Activated CD4-positive, alpha-beta T cell treated with anti-CD3 and anti-CD28 coated beads, Interleukin-2, Interleukin-6, amounts not matched to agents 100 ng/mL and 50 ng/mL, durations not matched to agents 16 hours and 8 hours (primary cell): Measurements from ENCODE around the gene HSPA12A.

Experiments used
- DNase-seq: peaks from one replicate; pipeline ENCODE4 v3.0.0-alpha.2; 2020

The HSPA12A gene

DNA sequence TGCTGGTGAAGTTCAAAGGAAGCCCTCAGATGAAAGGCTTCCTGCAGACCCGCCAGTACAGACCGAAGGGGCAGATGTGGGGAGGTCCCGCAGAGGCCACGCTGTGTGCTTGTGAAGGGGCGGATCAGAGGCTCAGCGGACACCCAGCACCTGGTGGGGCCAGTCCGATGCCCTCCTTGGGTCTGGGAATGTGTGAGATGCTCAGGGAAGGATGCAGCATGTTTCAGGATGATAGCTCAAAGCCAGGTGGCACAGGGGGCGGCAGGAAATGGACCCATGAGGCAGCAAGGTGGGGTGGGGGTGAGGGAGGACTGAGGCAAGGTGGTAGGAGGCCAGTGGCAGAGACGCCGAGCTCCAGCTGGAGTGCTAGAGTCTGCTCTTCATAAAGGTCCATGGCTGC lies 27.9 kb upstream of the HSPA12A start:
- DNase-seq, result no peak

DNA sequence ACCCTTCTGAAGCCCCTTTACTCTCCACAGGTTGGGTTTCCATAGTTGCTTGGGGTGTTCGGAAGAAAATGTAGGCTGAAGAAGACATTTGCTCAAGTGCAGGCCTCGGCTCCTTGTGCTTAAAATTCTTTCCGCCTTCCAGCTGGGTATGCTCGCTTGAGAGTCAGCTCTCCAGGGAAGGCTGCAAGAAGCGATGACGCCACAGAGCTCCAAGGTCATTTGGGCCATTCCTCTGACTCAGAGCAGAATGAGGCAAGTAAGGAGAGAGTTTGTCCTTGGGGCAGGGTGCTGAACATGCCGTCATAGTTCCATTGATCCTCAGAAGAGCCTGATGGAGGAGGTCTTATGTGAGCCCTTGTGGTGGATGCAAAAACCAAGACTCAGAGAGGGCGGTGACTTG lies 27.4 kb upstream of the HSPA12A start:
- DNase-seq, result no peak

DNA sequence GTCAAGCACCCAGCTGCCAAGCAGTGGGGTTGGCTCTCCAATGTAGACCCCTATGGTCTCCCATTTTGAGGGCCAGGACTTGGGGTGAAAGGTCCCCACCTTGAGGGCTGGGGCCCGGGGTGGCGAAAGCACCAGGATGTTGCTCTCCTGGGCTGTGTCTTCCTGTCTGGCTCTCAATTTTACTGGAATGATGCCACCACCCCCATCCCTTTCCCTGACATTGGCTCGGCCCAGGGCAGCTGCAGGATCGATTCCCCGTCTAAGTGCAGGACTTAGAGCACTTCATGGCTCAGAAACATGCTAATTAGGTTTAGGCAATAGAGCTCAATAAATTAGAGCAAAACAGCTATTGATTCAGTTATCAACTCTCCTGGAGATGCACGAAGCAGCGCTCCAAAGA lies 27.0 kb upstream of the HSPA12A start:
- no peak for DNase-seq

DNA sequence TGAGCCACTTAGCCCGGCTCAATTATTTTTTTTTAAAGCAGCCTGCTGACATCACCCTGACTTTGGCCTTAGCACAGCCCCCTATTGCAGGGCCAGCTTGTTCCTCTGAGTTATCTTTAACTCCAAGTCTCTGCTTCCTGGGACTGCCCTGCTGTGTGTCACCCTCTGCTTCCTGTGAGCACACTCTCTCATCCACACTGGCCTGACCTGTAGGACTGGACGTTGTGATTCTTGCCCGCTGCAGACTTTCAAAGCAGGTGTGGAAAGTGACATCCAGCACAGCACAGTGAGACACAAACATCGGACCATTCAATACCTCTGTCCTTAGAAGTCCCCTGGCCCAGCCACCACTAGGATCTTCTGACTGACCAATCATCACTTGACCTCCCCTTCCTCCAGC lies 26.4 kb upstream of the HSPA12A start:
- no peak for DNase-seq

DNA sequence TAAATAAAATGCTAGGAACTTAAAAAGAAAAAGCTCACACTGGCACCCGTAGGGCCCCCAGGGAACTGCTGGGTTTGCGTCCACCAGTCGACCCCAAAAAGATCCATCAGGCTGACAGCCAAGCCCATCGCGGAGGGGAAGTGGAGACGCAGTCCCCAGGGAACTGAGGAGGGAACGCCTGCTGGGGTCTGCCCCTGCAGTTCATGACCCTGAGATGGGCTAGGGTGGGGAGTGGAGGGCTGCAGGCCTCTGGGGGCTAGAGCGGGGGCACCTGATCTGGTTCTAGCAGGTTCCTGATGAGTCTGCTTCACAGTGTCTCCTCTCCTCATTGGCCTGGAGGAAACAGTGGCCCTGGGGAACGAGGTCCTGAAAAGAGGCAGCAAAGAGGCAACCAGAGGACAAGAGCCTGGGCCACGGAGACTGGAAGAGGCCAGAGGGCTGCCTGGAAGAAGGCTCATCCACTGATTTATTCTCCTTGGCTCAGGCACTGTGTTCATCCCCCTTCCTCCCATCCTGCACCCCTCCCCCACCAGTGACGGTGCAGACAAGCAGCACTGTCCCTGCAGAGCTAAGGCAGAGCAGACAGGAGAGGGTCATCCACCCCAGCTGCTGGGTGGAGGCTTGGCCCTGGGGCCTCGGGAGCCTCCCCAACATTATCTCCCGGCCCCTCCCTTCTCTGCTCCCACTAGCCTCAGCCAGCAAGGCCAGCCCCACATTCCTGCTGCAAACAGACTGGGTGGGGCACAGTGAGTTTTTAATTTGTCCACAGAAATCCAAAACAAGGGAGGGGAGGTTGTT lies 24.7 kb upstream of the HSPA12A start:
- no peak for DNase-seq

DNA sequence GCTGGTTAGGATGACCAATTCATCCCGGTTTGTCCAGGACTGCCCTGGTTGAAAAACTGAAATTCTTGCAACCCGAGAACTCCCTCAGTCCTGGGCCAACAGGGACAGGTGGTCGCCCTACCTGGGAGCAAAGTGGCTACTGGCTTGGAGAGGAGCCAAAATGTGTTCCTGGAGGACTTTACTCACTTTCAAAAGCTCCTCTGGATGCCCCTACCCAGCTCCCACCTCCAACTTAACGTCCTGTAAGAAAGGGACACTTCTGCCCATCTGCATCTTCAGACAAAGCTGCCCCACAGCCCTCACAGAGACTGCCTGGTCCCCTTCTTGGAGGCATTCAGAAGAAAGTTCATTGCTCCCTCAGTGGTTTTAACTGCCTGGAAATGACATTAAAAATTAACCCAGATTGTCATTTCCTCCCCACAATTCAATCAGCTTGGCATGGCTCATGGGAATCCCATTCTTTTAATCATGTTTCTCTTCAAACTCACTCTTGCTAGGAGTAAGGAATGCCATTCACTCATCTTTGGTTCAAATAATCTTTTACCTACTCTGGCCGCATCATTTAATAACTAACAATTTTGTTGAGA lies 24.0 kb upstream of the HSPA12A start:
- DNase-seq, result no peak

DNA sequence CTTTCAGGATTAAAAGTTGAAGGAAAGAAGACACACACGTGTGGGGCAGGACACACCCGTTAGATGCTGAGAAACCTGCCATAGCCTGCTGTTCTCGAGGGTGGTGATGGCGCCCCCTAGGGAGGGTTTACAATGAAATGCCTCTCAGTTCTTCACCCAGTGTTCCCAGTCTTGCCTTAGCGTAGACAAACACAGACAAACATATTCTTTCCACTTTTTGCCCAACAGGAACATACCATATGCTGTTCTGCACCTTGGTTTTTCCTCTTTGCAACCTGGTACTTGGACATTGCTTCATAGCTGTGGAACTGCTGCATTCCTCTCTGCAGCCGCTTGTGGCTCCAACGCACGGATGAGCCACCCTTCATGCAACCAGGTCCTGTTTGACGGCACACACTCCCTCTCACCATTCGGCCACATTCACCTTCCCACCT lies 23.3 kb upstream of the HSPA12A start:
- peak; percentile 50 for DNase-seq

DNA sequence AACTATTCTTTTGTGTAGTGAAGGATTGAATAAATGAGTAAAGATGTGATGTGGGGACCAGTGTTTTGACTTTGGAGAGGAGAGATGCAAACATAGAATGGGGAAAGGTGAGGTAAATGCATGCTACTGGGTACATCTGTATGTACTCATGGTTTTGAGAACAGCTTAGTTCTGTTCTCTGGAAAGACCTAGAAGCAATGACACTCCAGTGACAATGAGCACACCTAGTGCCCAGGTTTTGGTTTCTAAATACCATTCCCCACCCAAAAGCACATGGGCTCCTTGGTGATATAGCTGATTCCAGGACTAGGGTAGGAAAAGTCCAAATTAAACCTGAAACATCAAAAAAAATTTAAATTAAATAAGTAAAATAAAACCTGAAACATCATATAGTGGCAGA lies 22.6 kb upstream of the HSPA12A start:
- DNase-seq, result no peak

DNA sequence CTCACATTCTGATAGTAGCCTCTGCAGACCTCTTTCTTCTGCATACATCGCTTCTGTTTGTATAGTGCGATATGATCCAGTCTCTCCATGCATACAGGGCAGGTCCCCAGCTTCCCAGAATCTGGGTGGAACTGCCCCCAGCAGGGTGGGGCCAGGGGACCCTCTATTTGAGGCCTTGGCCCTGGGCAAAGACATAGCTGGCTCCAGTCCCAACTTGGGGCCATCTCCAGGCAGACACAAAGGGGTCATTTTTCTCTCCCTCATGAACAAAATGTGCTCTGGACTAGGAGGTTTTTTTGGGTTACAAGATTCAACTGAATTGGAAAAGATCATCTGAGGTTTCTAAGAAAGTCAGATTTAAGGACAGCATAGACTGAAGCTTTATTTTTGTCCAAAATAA lies 21.1 kb upstream of the HSPA12A start:
- no peak for DNase-seq

DNA sequence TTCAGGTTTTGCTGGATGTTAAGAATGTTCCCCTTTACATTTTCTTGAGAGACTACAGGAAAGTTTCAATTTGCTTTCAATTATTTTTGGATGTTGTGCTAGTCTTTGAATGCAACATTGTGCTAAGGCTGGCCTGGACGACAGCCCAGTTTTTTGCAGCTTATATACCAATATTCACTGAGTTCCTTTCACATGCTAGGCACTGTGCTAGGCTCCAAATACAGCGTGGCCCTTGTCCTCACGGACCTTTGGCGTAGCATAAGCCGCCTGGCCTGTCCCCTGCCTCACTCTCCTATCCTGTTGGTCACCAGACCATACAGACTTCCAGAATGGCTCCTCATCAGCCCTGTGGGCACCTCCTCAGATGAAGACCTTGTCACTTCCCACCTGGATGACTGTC lies 19.5 kb upstream of the HSPA12A start:
- no peak for DNase-seq

DNA sequence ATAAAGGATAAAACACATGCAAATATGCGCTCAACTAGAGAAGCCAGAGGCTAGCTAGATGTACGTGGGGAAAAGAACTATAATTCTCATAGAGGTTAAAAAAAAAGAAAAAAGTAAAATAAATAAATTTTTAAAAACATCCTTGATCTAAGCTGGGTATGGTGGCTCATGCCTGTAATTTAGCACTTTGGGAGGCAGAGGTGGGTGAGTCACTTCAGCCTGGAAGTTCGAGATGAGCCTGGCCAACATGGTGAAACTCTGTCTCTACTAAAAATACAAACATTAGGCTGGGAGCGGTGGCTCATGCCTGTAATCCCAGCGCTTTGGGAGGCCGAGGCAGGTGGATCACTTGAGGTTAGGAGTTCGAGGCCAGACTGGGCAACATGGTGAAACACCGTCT lies 18.6 kb upstream of the HSPA12A start:
- no peak for DNase-seq

DNA sequence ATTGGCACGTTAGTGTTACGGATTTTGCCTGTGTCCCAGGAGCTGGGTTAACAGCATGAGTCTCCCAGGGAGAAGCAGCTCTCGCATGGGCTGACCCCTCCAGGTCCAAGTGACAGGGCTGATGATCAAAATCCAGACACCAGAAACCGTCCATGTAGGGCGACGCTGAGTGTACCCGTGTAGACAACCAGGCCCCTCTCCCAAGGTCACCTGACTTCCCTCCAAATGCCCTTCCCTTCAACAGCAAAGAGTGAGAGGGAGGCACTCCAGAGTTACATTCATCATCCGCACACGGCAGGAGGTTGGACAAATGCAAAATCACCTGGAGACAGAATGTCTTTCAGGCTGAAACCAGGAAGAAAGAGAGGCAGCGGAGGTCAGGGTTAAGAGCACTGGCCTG lies 14.9 kb upstream of the HSPA12A start:
- DNase-seq, result no peak

DNA sequence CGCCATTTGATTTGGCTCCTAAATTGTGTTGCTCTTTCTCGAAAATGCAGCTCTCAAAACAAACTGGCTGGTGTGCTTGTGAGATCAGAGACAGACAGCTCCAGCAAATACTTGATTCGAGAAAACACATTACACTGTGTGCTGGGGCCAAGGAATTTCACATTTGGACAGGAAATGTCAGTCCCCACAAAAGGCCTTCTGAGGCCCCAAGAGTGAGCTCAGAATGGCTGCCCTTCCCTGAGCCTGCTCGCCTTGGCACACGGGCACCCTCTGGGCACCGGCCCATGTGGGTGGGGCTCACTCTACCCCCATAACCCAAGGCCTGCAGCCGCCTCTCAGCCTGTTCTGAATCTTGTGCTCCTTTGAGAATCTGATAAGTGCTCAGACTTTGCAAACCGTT lies 13.9 kb upstream of the HSPA12A start:
- no peak for DNase-seq

DNA sequence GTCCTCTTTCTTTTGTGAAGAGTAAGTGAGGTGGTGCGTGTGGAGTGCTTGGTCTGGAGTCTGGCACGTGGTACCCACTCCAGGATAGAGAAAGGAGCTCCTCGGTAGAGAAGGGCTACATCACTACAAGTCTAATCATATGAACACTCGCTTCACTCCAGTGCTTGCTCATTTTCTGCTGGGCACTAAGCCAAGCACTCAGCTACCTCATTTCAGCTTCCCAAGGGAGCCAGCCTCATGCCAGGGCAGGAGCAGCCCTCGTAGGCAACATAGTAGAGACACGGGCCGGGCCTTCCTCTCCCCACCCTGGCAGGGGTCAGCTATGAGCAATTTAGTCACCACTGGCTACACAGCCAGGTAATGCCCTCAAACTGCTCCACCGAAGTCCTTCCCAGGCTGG lies 11.4 kb upstream of the HSPA12A start:
- DNase-seq, result no peak

DNA sequence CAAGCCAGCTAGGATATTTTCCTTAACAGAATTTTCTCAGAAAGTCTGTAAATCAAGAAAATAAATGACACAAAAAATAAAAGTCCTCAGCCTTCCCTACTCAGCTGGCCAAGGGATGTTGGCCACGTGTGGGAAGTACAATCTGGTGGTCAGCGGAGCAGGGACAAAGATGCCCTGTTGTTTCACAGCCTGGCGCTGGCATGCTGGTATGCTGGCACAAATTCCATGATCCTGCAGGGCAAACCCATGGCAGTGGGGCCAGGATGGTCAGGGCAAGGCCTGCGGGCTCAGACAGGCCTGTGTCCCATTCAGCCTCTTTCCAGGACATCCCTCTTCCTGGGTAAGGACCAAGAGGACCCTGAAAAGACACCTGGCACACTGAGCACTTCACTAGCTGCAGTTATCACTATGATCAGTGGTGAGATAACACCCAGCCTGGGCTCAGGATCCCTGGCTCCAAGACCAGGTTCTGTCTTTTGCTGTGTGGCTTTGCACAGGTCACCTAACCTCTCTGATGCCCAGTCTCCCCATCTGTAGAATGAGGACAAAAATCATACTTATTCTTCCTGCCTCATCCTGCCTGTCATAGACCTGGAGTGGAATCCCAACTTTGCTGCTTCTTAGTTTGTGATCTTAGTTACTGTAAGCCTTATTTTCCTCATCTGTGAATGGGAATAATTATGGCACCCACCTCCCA lies 10.8 kb upstream of the HSPA12A start:
- DNase-seq, result no peak

DNA sequence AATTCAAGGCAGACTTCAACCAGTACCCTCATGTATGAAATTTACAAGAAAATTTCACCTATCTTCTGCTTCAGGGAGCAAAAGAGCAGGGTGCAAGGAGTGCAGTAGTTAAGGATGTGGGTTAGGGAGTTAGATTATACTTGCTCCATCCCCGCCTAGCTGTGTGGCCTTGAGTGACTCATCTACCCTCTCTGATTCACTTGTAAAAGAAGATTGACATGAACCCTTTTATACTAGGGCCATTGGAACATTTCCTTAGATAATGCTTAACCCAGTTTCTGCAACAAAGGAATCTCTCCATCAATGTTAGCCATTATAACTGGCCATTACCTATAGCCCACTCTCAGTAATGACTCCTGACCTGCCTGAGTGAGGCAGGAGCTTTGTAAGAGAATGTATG lies 10.2 kb upstream of the HSPA12A start:
- no peak for DNase-seq

DNA sequence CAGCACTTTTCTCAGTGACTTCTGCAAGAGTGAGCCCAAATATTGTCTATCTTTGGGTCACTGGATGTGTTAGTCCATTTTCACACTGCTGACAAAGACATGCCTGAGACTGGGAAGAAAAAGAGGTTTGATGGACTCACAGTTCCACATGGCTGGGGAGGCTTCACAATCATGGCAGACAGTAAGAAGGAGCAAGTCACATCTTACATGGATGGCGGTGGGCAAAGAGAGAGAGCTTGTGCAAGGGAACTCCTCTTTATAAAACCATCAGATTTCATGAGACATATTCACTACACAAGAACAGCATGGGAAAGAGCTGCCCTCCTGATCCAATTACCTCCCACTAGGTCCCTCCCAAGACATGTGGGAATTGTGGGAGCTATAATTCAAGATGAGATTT lies 6.1 kb upstream of the HSPA12A start:
- no peak for DNase-seq

DNA sequence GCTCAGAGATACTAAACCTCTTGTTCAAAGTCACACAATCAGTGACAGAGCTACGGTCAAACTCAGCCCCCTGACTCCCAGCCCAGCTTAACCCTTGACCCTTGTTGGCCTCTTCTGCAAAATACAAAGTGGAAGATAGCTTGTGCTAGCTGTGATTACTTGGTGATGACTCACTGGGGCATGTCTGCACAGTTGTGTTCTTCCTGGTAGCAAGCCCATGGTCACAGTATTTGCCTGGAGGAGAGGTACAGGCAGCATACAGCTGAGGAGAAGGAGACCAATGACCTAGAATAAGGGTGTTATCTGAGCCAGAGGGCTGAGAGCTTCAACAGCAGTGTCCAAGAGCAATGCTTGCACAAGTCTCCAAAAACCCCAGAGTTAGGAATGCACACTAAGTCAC lies 5.7 kb upstream of the HSPA12A start:
- no peak for DNase-seq

DNA sequence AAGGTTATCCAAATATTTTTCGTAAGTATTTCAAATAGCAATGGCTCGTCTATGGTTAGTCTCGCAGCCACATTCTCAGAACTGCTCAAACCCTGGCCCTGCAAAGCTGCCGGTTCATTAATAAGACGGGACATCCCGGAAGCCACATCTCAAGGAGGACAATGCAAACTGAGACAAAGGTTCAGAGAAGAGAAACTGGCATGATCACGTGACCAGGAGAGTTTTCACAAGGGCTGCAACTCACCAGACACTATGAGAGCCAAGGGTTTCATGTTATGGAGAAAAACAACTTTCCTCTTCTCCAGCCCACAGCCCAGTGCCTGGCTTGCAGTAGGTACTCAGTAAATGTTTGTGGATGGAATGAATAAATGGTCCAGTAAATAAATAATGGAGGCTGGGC lies 5.0 kb upstream of the HSPA12A start:
- no peak for DNase-seq

DNA sequence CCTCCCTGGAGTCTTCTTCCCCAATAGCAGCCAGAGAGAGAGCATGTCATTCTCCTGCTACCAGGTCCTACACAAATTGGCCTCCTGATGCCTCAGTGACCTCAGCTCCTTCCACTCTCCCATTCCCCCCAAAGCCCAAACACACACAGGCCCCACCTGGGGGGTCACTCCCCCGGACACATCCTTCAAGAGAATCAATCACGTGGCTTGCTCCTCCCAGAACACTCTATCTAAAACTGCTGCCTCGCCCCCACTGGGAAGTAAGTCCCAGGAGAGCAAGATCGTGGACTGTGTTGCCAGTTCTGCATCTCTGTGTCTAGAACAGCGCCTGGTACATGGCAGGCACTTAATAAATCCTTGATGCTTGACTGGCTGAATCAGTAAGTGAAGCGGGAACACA lies 2.5 kb upstream of the HSPA12A start:
- DNase-seq, result no peak

DNA sequence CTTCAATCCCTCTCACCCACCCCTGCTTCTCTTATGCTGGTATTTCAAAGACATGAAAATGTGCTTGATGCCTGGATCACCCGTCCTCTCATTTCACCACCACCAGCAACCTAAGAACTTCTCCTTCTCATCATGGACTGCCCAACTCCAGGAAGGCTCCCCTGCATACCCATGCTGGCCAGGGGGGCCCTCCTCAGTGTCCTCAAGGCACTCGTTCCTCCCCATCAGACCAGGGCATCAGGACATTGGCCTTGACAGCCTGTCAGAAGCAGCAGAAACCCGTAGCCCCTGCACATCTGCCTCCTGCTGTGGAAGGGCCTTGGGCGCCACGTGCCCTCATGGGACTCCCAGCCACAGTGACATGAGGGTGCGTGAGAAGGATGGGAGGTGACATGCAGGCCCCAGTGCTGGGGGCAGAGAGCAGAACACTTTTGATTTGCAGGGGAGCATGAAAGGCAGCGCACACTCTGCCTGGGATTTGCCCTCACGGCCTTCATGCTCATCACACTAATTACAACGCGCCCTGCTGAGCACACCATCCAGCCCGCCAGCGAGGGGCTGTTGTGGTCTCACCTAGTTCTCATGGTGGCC lies 1.9 kb upstream of the HSPA12A start:
- no peak for DNase-seq

DNA sequence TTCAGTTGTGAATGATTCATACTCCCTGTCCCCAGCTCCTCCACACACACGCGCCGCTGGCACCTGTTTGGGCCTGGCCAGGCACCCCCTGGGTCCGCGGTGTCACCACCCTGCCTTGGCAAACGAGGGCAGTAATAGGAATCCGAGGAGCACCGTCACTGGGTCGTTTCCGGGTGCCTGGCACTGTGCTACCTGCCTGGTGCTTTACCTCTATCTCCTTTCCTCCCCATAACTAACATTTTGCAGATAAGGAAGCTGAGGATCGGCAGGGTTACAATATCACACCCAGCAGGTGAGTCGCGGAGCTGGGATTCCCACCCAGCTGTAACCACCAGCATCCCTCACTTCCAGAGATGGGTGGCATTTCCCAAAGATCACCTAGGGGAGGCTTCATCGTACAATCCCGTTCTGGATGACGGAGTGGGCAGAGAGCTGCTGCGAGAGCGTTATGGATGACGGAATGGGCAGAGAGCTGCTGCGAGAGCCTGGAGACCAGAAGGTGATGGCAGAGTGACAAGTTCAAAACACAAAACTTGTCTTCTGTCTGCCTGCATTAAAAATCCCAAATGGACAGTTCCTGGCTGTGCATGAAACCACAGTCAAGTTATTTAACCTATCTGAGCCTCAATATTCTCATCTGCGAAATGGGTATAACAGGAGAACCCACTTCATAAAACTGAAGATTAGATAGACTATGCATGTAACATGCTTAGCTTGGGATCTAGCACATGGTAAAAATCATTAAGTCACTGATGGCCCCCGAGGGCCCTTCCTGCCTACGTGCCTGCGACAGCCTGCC lies 1.1 kb upstream of the HSPA12A start:
- no peak for DNase-seq
